K562 (cell line): ENCODE measurements around the gene AQP9. TPM values are rescaled to one million over a fixed set of nuclear protein-coding genes. Genes with fewer than 3 reads are reported as not detected.

ENCODE experiments used
- CBX3 ChIP-seq, 2 experiments: IDR thresholded peaks; 1 replicate in 1 of 2; 2 replicates in 1 of 2; pipeline ENCODE4 v1.6.1; 2012; ENCODE audit warnings: inconsistent platforms in 2 of 2, low read length in 2 of 2, borderline replicate concordance in 1 of 2, control low read depth in 1 of 2
- NR1H2 ChIP-seq: sonication (generic); formaldehyde crosslinking; IDR thresholded peaks from 2 replicates; pipeline ENCODE4 v1.4.0; 2020; ENCODE audit warnings: mild to moderate bottlenecking, missing genetic modification reagents
- polyA plus RNA-seq, 8 experiments: library from polyadenylated mRNA; depleted of rRNA in 4 of 8; stranded (reverse) in 5 of 8; unstranded in 3 of 8; fragments of >200 nt; fragmentation: Nextera tagmentation in 2 of 8; fragmentation: Illumina TruSeq in 1 of 8; extraction: Ambion mirVana in 2 of 8; extraction: Trizol in 1 of 8; gene quantifications; 2 replicates each; pipeline versions ENCODE4 v1.2.1 to v1.2.3, GENCODE V29; 2011 to 2014; ENCODE audit warnings: inconsistent platforms in 1 of 8, missing spikeins in 1 of 8
- total RNA-seq, 7 experiments: library from RNA; depleted of rRNA in 6 of 7; stranded (reverse); fragments of >200 nt in 6 of 7; fragmentation: Illumina TruSeq in 2 of 7; extraction: Trizol in 2 of 7; gene quantifications; 2 replicates each; pipeline versions ENCODE4 v1.2.1 to v1.2.3, GENCODE V29; 2011 to 2021; ENCODE audit warnings: low replicate concordance in 1 of 7
- TF ChIP-seq, protein P1 (sequence below): fragments of 200-600 bp; sonication (generic); IDR thresholded peaks from one replicate; pipeline ENCODE4 v1.6.1; 2012; ENCODE audit warnings: mild to moderate bottlenecking, low read depth, low read length, inconsistent platforms
- TF ChIP-seq, protein P2 (sequence below): fragments of 450-650 bp; IDR thresholded peaks from 2 replicates; pipeline ENCODE4 v1.6.1; 2016; ENCODE audit warnings: antibody characterized with exemption

Gene AQP9
- total and polyA plus RNA-seq, 9 of the 15 experiments (the other 6 are each of a cell fraction or from before 2014, with no cell fraction given): 0.04 to 0.33 (median 0.07) TPM; not detected in 4

DNA sequence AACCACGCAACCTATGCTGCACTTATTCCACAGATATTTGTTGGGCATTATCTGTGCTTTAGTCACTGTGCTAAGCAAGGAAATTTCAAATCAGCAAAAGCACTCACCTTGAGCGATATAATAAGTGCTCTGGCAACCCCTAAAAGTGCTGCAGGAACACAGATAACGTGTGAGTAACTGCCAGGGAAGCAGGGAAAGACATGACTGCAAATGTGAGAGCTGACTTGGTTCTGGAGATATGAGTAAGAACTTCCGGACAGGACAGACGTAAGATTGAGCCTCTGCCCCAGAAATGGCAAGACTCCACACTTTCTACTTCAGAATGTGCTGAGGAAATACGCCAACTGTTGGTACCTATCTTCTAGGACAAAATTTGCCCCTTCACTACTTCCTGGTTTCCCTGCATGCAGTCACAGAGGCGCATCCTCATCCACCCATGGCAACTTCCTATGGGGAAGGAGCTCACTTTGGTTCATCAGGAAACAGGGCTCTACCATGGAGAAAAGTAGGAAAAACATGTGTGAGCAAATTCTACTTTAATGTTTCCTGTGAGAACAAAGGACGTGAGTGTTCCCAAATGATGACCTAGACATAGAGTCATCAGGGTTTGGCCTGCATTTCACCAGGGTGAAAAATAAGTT, 41.7 kb downstream of the AQP9 start (continued):
- TF ChIP-seq NR1H2 (CRISPR knock-in tag): no peak
- TF ChIP-seq CBX3 (IDR thresholded peaks at IDR 0.05; ENCODE audit: borderline replicate concordance in 1 of 2, low read length in 2 of 2): peak in 1 of 2 experiments; percentile 82; a peak in 1 of 3 replicates
- TF ChIP-seq, protein P1, sequence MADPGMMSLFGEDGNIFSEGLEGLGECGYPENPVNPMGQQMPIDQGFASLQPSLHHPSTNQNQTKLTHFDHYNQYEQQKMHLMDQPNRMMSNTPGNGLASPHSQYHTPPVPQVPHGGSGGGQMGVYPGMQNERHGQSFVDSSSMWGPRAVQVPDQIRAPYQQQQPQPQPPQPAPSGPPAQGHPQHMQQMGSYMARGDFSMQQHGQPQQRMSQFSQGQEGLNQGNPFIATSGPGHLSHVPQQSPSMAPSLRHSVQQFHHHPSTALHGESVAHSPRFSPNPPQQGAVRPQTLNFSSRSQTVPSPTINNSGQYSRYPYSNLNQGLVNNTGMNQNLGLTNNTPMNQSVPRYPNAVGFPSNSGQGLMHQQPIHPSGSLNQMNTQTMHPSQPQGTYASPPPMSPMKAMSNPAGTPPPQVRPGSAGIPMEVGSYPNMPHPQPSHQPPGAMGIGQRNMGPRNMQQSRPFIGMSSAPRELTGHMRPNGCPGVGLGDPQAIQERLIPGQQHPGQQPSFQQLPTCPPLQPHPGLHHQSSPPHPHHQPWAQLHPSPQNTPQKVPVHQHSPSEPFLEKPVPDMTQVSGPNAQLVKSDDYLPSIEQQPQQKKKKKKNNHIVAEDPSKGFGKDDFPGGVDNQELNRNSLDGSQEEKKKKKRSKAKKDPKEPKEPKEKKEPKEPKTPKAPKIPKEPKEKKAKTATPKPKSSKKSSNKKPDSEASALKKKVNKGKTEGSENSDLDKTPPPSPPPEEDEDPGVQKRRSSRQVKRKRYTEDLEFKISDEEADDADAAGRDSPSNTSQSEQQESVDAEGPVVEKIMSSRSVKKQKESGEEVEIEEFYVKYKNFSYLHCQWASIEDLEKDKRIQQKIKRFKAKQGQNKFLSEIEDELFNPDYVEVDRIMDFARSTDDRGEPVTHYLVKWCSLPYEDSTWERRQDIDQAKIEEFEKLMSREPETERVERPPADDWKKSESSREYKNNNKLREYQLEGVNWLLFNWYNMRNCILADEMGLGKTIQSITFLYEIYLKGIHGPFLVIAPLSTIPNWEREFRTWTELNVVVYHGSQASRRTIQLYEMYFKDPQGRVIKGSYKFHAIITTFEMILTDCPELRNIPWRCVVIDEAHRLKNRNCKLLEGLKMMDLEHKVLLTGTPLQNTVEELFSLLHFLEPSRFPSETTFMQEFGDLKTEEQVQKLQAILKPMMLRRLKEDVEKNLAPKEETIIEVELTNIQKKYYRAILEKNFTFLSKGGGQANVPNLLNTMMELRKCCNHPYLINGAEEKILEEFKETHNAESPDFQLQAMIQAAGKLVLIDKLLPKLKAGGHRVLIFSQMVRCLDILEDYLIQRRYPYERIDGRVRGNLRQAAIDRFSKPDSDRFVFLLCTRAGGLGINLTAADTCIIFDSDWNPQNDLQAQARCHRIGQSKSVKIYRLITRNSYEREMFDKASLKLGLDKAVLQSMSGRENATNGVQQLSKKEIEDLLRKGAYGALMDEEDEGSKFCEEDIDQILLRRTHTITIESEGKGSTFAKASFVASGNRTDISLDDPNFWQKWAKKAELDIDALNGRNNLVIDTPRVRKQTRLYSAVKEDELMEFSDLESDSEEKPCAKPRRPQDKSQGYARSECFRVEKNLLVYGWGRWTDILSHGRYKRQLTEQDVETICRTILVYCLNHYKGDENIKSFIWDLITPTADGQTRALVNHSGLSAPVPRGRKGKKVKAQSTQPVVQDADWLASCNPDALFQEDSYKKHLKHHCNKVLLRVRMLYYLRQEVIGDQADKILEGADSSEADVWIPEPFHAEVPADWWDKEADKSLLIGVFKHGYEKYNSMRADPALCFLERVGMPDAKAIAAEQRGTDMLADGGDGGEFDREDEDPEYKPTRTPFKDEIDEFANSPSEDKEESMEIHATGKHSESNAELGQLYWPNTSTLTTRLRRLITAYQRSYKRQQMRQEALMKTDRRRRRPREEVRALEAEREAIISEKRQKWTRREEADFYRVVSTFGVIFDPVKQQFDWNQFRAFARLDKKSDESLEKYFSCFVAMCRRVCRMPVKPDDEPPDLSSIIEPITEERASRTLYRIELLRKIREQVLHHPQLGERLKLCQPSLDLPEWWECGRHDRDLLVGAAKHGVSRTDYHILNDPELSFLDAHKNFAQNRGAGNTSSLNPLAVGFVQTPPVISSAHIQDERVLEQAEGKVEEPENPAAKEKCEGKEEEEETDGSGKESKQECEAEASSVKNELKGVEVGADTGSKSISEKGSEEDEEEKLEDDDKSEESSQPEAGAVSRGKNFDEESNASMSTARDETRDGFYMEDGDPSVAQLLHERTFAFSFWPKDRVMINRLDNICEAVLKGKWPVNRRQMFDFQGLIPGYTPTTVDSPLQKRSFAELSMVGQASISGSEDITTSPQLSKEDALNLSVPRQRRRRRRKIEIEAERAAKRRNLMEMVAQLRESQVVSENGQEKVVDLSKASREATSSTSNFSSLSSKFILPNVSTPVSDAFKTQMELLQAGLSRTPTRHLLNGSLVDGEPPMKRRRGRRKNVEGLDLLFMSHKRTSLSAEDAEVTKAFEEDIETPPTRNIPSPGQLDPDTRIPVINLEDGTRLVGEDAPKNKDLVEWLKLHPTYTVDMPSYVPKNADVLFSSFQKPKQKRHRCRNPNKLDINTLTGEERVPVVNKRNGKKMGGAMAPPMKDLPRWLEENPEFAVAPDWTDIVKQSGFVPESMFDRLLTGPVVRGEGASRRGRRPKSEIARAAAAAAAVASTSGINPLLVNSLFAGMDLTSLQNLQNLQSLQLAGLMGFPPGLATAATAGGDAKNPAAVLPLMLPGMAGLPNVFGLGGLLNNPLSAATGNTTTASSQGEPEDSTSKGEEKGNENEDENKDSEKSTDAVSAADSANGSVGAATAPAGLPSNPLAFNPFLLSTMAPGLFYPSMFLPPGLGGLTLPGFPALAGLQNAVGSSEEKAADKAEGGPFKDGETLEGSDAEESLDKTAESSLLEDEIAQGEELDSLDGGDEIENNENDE: no peak
- TF ChIP-seq, protein P2, sequence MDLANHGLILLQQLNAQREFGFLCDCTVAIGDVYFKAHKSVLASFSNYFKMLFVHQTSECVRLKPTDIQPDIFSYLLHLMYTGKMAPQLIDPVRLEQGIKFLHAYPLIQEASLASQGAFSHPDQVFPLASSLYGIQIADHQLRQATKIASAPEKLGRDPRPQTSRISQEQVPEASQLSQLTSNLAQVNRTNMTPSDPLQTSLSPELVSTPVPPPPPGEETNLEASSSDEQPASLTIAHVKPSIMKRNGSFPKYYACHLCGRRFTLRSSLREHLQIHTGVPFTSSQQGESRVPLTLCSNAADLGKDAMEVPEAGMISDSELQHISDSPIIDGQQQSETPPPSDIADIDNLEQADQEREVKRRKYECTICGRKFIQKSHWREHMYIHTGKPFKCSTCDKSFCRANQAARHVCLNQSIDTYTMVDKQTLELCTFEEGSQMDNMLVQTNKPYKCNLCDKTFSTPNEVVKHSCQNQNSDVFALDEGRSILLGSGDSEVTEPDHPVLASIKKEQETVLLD: peak; percentile 83; the same call in 1 of the 2 replicates
